ENCODE data around the gene ZNF580. TPM values are rescaled to one million over a fixed set of nuclear protein-coding genes. Genes with fewer than 3 reads are reported as not detected.

ZNF580 gene
- total RNA-seq, 4 donors from 2014 or later: 4.8 to 69.8 (median 19.1) TPM

DNA sequence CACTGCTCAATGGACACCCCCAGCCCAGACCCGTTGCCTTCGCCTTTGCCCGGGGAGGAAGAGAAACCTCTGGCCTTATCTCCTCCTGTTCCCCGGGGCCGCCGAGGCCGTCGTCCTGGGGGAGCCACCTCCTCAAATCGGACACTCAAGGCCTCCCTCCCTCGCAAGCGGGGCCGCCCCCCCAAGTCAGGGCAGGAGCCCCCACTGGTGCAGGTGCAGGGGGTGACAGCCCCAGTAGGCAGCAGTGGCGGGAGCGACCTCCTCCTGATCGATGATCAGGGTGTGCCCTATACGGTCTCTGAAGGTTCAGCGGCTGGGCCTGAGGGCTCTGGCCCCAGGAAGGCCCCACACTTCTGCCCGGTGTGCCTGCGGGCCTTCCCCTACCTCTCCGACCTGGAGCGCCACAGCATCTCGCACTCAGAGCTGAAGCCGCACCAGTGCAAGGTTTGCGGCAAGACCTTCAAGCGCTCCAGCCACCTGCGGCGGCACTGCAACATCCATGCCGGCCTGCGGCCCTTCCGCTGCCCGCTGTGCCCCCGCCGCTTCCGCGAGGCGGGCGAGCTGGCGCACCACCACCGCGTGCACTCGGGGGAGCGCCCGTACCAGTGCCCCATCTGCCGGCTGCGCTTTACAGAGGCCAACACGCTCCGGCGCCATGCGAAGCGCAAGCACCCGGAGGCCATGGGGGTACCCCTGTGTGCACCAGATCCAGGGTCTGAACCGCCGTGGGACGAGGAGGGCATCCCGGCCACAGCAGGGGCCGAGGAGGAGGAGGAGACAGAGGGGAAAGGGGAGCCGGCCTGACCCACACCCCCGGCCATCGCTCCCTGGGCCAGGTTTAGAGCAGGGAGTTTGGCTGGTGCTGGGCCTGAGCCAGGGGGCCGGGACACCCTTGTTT, 38.4 kb upstream of the ZNF580 start:
- H3K4me1 ChIP-seq: peaks cover 0 to 12% of the 10 kb centered on the region in 2 donors
- H3K27me3 ChIP-seq: no peaks in the 10 kb centered on the region
- no peak overlapping the region for H3K4me3 ChIP-seq
- H3K27ac ChIP-seq: no peak overlapping the region
- no peaks in the 10 kb centered on the region for H3K9me3 ChIP-seq
- peak in 1 of 2 donors; percentile 31 for DNase-seq
- intact Hi-C loops (cut with DNase I; ENCODE audit: low total_unique reads): loop anchor here (10.0 kb wide), 1 partner anchor 88 kb away; no protein-coding TSS in a partner anchor
- H3K36me3 ChIP-seq: no peaks in the 10 kb centered on the region
- TF ChIP-seq POLR2A (IDR thresholded peaks at IDR 0.05): no peak
- TF ChIP-seq, protein P1, sequence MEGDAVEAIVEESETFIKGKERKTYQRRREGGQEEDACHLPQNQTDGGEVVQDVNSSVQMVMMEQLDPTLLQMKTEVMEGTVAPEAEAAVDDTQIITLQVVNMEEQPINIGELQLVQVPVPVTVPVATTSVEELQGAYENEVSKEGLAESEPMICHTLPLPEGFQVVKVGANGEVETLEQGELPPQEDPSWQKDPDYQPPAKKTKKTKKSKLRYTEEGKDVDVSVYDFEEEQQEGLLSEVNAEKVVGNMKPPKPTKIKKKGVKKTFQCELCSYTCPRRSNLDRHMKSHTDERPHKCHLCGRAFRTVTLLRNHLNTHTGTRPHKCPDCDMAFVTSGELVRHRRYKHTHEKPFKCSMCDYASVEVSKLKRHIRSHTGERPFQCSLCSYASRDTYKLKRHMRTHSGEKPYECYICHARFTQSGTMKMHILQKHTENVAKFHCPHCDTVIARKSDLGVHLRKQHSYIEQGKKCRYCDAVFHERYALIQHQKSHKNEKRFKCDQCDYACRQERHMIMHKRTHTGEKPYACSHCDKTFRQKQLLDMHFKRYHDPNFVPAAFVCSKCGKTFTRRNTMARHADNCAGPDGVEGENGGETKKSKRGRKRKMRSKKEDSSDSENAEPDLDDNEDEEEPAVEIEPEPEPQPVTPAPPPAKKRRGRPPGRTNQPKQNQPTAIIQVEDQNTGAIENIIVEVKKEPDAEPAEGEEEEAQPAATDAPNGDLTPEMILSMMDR (IDR thresholded peaks at IDR 0.05): no peak

DNA sequence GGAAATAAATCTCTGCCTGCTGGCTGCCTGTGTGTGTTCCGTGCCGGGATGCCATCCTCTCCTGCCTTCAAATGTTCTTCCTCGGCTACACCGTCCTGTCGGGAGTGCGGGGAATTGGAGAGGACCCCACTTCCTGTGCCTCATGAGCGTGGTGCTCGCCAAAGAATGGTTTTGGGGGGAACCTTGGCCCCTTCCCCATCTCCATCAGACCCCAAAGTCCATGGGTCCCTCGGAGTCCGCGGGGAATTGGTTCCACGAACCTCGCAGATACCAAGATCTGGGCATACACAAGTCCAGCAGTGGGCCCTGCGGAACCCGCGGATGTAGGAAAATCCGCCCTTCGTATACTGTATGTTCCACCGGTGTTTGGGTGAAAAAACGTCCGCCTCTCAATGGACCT, 37.7 kb upstream of the ZNF580 start:
- Histone ChIP-seq H3K36me3 (no peaks in the 10 kb centered on the region), H3K9me3 (no peaks in the 10 kb centered on the region), H3K27ac (no peak overlapping the region), H3K27me3 (no peaks in the 10 kb centered on the region), H3K4me1 (peaks cover 0 to 12% of the 10 kb centered on the region in 2 donors), H3K4me3 (no peak overlapping the region)
- intact Hi-C loops (cut with DNase I; ENCODE audit: low total_unique reads): loop anchor here (10.0 kb wide), 1 partner anchor 88 kb away; no protein-coding TSS in a partner anchor
- no peak for TF ChIP-seq POLR2A (IDR thresholded peaks at IDR 0.05)
- TF ChIP-seq, protein P1 (IDR thresholded peaks at IDR 0.05): no peak
- DNase-seq: no peak

DNA sequence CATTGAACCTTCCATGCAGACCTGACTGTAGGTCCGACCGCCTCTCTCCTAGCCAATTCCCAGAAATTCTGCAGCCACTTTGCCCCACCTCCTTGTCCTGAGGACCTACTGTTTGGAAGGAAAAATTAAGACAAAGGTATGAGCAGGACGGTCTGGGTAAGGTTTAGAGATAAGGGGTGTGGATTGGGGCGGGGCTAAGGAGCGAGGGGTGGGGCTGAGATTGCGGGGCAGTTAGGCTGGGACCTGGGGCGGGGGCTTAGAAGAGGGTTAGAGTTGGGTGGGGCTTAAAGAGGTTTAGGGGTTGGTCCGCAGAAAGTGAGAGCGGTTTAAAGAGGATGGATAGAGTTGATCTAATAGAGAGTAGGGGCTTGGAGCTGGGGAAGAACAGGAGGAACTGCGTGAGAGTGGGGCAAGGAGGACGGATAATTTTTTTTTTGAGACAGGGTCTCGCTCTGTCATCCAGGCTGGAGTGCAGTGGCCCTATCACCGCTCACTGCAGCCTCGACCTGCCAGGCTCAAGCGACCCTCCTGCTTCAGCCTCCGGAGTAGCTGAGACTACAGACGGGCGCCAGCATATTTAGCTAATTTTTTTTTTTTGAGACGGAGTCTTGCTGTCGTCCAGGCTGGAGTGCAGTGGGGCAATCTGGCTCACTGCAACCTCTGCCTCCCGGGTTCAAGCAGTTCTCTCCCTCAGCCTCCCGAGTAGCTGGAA, 37.1 kb upstream of the ZNF580 start:
- Histone ChIP-seq H3K9me3 (no peaks in the 10 kb centered on the region), H3K27me3 (no peaks in the 10 kb centered on the region), H3K4me1 (peaks cover 0 to 12% of the 10 kb centered on the region in 2 donors), H3K27ac (peak overlapping the region; percentile 94 to 98), H3K36me3 (no peaks in the 10 kb centered on the region), H3K4me3 (no peak overlapping the region)
- DNase-seq: no peak
- intact Hi-C loops (cut with DNase I; ENCODE audit: low total_unique reads): loop anchor here (10.0 kb wide), 1 partner anchor 89 kb away; no protein-coding TSS in a partner anchor
- TF ChIP-seq POLR2A (IDR thresholded peaks at IDR 0.05): no peak
- TF ChIP-seq, protein P1 (IDR thresholded peaks at IDR 0.05): no peak

DNA sequence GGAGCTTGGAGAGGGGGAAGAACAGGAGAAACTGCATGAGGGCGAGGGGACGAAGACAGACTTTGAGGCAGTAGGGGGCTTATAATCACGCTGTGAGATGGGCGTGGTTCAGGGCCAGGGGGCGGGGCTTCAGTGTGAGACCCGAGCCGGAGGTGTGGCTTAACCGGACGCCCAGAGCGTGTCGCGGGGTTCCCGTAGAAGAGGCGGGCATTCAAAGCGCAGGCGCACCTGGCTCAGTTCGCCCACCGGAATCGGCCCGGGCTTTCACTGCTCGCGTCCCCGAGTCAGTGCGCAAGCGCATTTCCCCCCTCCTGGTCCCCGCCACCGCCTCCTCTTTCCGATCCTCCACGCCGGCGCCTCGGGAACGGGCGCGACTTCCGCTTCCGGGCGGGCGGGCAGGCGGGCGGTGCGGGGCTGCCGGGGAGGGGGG, 35.6 kb upstream of the ZNF580 start:
- Histone ChIP-seq H3K36me3 (no peaks in the 10 kb centered on the region), H3K4me3 (peak overlapping the region; percentile 76 to 87), H3K4me1 (peaks cover 0 to 12% of the 10 kb centered on the region in 2 donors), H3K27ac (peak overlapping the region; percentile 94 to 98), H3K27me3 (no peaks in the 10 kb centered on the region), H3K9me3 (no peaks in the 10 kb centered on the region)
- peak; percentile 98 for DNase-seq
- TF ChIP-seq, protein P1 (IDR thresholded peaks at IDR 0.05): no peak
- TF ChIP-seq POLR2A (IDR thresholded peaks at IDR 0.05): peak in 1 of 2 donors; percentile 32
- intact Hi-C loops (cut with DNase I; ENCODE audit: low total_unique reads): loop anchor here (10.0 kb wide), 1 partner anchor 90 kb away; no protein-coding TSS in a partner anchor

Measured in uterus (tissue), 4 donors.